Measurements from ENCODE around the gene ALPP.

ALPP gene

DNA sequence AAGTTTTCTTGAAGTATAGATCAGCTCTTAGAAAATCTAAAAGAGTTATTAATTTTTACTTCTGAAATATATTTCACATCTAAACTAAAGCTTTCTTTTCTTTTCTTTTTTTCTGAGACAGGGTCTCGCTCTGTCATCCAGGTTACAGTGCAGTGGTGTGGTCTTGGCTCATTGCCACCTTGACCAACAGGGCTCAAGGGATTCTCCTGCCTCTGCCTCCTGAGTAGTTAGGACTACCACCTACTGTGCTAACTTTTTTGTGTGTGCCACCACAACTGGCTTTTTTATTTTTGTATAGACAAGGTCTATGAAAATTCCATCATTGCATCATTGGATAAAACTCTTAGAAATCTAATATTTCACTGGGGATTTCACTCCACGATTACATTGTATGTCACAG is 18.1 kb downstream of the ALPP start:
- H3K9ac ChIP-seq (ENCODE audit: low read length), result no peak overlapping the region
- no peaks in the 10 kb centered on the region for H3K79me2 ChIP-seq (ENCODE audit: insufficient read depth, low read length)
- no peak overlapping the region for H3K27ac ChIP-seq (ENCODE audit: low read depth, low read length)
- H3F3A ChIP-seq (ENCODE audit: insufficient read depth), result no peaks in the 10 kb centered on the region
- H3K4me3 ChIP-seq (ENCODE audit: insufficient read depth, low read length, poor library complexity, severe bottlenecking), result no peak overlapping the region
- no peaks in the 10 kb centered on the region for H4K20me1 ChIP-seq (ENCODE audit: low read depth, low read length)
- no peaks in the 10 kb centered on the region for H3K27me3 ChIP-seq (ENCODE audit: low read length)
- H3K9me3 ChIP-seq (ENCODE audit: insufficient read depth, low read length), result no peaks in the 10 kb centered on the region
- no peak overlapping the region for H3K4me2 ChIP-seq (ENCODE audit: low read depth, low read length, poor library complexity, severe bottlenecking)
- no peak overlapping the region for H2AFZ ChIP-seq (ENCODE audit: low read depth, low read length, severe bottlenecking)
- H3K36me3 ChIP-seq (ENCODE audit: low read length), result no peaks in the 10 kb centered on the region
- TF ChIP-seq EZH2phosphoT487 (conservative IDR thresholded peaks at IDR 0.05; ENCODE audit: low read length), result no peak
- H3K9me2 ChIP-seq (replicated peaks; ENCODE audit: insufficient read depth, low read length), result no peaks in the 10 kb centered on the region

DNA sequence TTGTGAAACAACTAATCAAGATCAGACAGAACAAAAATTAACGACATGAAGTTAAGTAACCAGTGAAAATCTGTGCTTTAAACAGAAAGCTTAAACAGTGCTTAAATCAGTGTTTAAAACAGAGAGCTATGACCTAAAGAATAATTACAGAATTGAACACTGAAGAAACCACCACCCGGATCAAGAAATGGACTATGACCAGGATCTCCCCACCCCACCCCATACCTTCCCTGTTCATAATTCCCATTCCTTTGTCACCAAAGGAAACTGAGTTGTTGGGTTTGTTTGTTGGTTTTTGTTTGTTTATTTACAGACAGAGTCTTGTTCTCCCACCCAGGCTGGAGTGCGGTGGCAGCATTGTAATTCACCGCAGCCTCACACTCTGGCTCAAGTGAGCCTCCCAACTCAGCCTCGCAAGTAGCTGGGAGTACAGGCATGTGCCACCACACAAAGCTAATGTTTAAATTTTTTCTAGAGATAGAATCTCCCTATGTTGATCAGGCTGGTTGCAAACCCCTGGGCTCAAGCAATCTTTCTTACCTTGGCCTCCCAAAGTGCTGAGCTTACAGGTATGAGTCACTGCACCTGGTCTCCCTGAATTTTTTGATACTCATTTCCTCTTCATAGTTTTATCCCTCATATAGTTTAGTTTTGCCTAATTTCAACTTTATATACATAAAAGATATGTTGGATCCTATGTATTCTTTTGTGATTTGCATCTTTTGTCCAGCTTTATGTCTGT is 19.9 kb downstream of the ALPP start:
- H2AFZ ChIP-seq (ENCODE audit: low read depth, low read length, severe bottlenecking), result no peak overlapping the region
- TF ChIP-seq, protein P1, sequence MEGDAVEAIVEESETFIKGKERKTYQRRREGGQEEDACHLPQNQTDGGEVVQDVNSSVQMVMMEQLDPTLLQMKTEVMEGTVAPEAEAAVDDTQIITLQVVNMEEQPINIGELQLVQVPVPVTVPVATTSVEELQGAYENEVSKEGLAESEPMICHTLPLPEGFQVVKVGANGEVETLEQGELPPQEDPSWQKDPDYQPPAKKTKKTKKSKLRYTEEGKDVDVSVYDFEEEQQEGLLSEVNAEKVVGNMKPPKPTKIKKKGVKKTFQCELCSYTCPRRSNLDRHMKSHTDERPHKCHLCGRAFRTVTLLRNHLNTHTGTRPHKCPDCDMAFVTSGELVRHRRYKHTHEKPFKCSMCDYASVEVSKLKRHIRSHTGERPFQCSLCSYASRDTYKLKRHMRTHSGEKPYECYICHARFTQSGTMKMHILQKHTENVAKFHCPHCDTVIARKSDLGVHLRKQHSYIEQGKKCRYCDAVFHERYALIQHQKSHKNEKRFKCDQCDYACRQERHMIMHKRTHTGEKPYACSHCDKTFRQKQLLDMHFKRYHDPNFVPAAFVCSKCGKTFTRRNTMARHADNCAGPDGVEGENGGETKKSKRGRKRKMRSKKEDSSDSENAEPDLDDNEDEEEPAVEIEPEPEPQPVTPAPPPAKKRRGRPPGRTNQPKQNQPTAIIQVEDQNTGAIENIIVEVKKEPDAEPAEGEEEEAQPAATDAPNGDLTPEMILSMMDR (IDR thresholded peaks at IDR 0.05; ENCODE audit: insufficient read depth, low read length, poor library complexity, severe bottlenecking), result no peak
- no peak for TF ChIP-seq EZH2phosphoT487 (conservative IDR thresholded peaks at IDR 0.05; ENCODE audit: low read length)
- no peaks in the 10 kb centered on the region for H3K36me3 ChIP-seq (ENCODE audit: low read length)
- H3K4me3 ChIP-seq (ENCODE audit: insufficient read depth, low read length, poor library complexity, severe bottlenecking), result no peak overlapping the region
- H3K27ac ChIP-seq (ENCODE audit: low read depth, low read length), result no peak overlapping the region
- no peaks in the 10 kb centered on the region for H3F3A ChIP-seq (ENCODE audit: insufficient read depth)
- H4K20me1 ChIP-seq (ENCODE audit: low read depth, low read length), result no peaks in the 10 kb centered on the region
- H3K9me2 ChIP-seq (replicated peaks; ENCODE audit: insufficient read depth, low read length), result no peaks in the 10 kb centered on the region
- H3K4me2 ChIP-seq (ENCODE audit: low read depth, low read length, poor library complexity, severe bottlenecking), result no peak overlapping the region
- H3K79me2 ChIP-seq (ENCODE audit: insufficient read depth, low read length), result no peaks in the 10 kb centered on the region
- H3K27me3 ChIP-seq (ENCODE audit: low read length), result no peaks in the 10 kb centered on the region
- H3K9ac ChIP-seq (ENCODE audit: low read length), result no peak overlapping the region
- no peaks in the 10 kb centered on the region for H3K9me3 ChIP-seq (ENCODE audit: insufficient read depth, low read length)

- Histone ChIP-seq H3K4me2 (ENCODE audit: low read depth, low read length, poor library complexity, severe bottlenecking) (no peak overlapping the region), H3K79me2 (ENCODE audit: insufficient read depth, low read length) (no peaks in the 10 kb centered on the region), H3K27me3 (ENCODE audit: low read length) (no peaks in the 10 kb centered on the region), H3K4me3 (ENCODE audit: insufficient read depth, low read length, poor library complexity, severe bottlenecking) (no peak overlapping the region), H3K36me3 (ENCODE audit: low read length) (no peaks in the 10 kb centered on the region), H3F3A (ENCODE audit: insufficient read depth) (no peaks in the 10 kb centered on the region), H4K20me1 (ENCODE audit: low read depth, low read length) (no peaks in the 10 kb centered on the region), H3K9me2 (replicated peaks; ENCODE audit: insufficient read depth, low read length) (no peaks in the 10 kb centered on the region), H2AFZ (ENCODE audit: low read depth, low read length, severe bottlenecking) (no peak overlapping the region), H3K9ac (ENCODE audit: low read length) (no peak overlapping the region), H3K27ac (ENCODE audit: low read depth, low read length) (no peak overlapping the region), H3K9me3 (ENCODE audit: insufficient read depth, low read length) (no peaks in the 10 kb centered on the region)
- no peak for TF ChIP-seq EZH2phosphoT487 (conservative IDR thresholded peaks at IDR 0.05; ENCODE audit: low read length)
- TF ChIP-seq, protein P1 (IDR thresholded peaks at IDR 0.05; ENCODE audit: insufficient read depth, low read length, poor library complexity, severe bottlenecking), result no peak
Observed at GRCh38 chr2:232400256-232401015, 21.9 kb downstream of the ALPP start.

DNA sequence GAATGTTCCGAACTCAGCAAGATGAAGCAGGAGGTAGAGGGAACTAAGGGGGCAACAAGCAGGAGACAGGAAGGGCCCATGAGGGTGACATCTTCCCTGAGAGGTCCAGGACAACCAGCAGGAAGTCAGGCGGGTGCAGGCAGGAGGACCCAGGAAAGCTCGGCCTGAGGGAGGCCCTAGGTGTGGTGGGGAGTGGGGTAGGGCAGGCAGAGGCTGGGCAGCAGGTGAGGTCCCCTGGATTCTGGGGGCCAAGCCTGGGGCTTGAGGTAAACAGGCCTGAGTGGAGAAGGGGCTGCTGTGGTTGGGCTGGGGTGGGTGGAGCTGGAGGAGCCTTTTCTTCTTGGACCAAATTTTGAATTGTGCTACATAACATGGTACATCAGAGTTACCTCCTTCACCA is 24.0 kb downstream of the ALPP start:
- Histone ChIP-seq H3K4me2 (ENCODE audit: low read depth, low read length, poor library complexity, severe bottlenecking) (no peak overlapping the region), H2AFZ (ENCODE audit: low read depth, low read length, severe bottlenecking) (no peak overlapping the region), H3F3A (ENCODE audit: insufficient read depth) (no peaks in the 10 kb centered on the region), H3K9me3 (ENCODE audit: insufficient read depth, low read length) (no peaks in the 10 kb centered on the region), H4K20me1 (ENCODE audit: low read depth, low read length) (no peaks in the 10 kb centered on the region), H3K27ac (ENCODE audit: low read depth, low read length) (no peak overlapping the region), H3K79me2 (ENCODE audit: insufficient read depth, low read length) (no peaks in the 10 kb centered on the region), H3K9me2 (replicated peaks; ENCODE audit: insufficient read depth, low read length) (no peaks in the 10 kb centered on the region), H3K9ac (ENCODE audit: low read length) (no peak overlapping the region), H3K4me3 (ENCODE audit: insufficient read depth, low read length, poor library complexity, severe bottlenecking) (no peak overlapping the region), H3K36me3 (ENCODE audit: low read length) (no peaks in the 10 kb centered on the region), H3K27me3 (ENCODE audit: low read length) (no peaks in the 10 kb centered on the region)
- no peak for TF ChIP-seq EZH2phosphoT487 (conservative IDR thresholded peaks at IDR 0.05; ENCODE audit: low read length)
- TF ChIP-seq, protein P1 (IDR thresholded peaks at IDR 0.05; ENCODE audit: insufficient read depth, low read length, poor library complexity, severe bottlenecking), result no peak

Data from SU-DHL-6 (cell line).